Measurements from ENCODE around the gene PIP5K1B.

DNA sequence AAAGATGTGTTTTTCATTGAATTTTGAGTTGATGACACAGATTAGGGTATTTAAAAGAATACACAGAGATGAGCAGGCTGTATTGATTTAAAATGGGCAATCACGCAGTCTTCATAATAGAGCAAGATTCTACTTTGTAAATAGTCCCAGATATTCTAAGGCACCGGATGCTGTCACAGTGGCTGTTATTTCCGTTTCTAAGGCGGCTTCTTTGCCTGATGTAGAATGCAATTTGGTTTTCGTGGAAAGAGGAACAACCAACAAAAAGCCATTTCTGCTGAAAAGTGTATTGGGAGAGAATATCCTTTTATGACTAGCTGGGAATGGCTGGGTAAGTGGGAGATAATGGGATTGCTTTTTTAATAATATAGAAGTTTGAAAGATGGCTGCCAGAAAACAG, 291.4 kb downstream of the PIP5K1B start:
- TF ChIP-seq, protein P1, sequence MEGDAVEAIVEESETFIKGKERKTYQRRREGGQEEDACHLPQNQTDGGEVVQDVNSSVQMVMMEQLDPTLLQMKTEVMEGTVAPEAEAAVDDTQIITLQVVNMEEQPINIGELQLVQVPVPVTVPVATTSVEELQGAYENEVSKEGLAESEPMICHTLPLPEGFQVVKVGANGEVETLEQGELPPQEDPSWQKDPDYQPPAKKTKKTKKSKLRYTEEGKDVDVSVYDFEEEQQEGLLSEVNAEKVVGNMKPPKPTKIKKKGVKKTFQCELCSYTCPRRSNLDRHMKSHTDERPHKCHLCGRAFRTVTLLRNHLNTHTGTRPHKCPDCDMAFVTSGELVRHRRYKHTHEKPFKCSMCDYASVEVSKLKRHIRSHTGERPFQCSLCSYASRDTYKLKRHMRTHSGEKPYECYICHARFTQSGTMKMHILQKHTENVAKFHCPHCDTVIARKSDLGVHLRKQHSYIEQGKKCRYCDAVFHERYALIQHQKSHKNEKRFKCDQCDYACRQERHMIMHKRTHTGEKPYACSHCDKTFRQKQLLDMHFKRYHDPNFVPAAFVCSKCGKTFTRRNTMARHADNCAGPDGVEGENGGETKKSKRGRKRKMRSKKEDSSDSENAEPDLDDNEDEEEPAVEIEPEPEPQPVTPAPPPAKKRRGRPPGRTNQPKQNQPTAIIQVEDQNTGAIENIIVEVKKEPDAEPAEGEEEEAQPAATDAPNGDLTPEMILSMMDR (optimal IDR thresholded peaks at IDR 0.05 in 1 of 3, IDR thresholded peaks at IDR 0.05 in 1 of 3, conservative IDR thresholded peaks at IDR 0.05 in 1 of 3; ENCODE audit: extremely low read depth in 1 of 3, insufficient read depth in 2 of 3, low read length in 3 of 3): no peak
- no peak for TF ChIP-seq EZH2 (IDR thresholded peaks at IDR 0.05; ENCODE audit: low read length)
